Gastrocnemius medialis (tissue), 4 donors: ENCODE results near the gene RPS6KB2. TPM values are rescaled to one million over a fixed set of nuclear protein-coding genes. Genes with fewer than 3 reads are reported as not detected.
A peak's percentile ranks its signal among the peaks of the same experiment; 100 is the strongest.

Experiments used
- ATAC-seq, 2 donors: fragments of 150-250 bp; one replicate each; pipeline ENCODE4 v1.9.1; 2016
- DNase-seq, 2 donors: peaks; one replicate each; pipeline ENCODE4 v3.0.0-alpha.2; 2019
- H3K27ac ChIP-seq, 4 donors: fragments of 200-600 bp; sonication (generic); 1 replicate in 1 of 4; 2 replicates in 3 of 4; pipeline ENCODE4 v1.5.1; 2016 to 2018; ENCODE audit warnings: mild to moderate bottlenecking in 2 of 4, moderate library complexity in 1 of 4
- H3K27me3 ChIP-seq, 3 donors: fragments of 200-600 bp; sonication (generic) in 2 of 3; 1 replicate in 1 of 3; 2 replicates in 2 of 3; pipeline versions ENCODE4 v1.5.1 to v1.6.0; 2016 to 2019; ENCODE audit warnings: mild to moderate bottlenecking in 1 of 3, moderate library complexity in 1 of 3
- H3K36me3 ChIP-seq, 2 donors: fragments of 200-600 bp; sonication (generic) in 1 of 2; one replicate each; pipeline ENCODE4 v1.5.1; 2017 to 2018
- H3K4me1 ChIP-seq, 2 donors: fragments of 200-600 bp; sonication (generic) in 1 of 2; one replicate each; pipeline ENCODE4 v1.5.1; 2016 to 2017; ENCODE audit warnings: mild to moderate bottlenecking in 2 of 2
- H3K4me3 ChIP-seq, 4 donors: fragments of 200-600 bp; sonication (generic) in 3 of 4; 1 replicate in 1 of 4; 2 replicates in 3 of 4; pipeline ENCODE4 v1.5.1; 2016 to 2019; ENCODE audit warnings: mild to moderate bottlenecking in 2 of 4
- H3K9me3 ChIP-seq, 3 donors: fragments of 200-600 bp; sonication (generic) in 2 of 3; 1 replicate in 1 of 3; 2 replicates in 2 of 3; pipeline ENCODE4 v1.5.1; 2016 to 2019
- POLR2A ChIP-seq, 2 donors: fragments of 450-650 bp; IDR thresholded peaks; one replicate each; pipeline ENCODE4 v1.6.1; 2017; ENCODE audit warnings: antibody characterized with exemption in 2 of 2, mild to moderate bottlenecking in 2 of 2, moderate library complexity in 2 of 2
- in situ Hi-C, 4 donors: fragments of 200-750 bp; cut with MboI; loops; one replicate each; pipeline versions ENCODE4 v1.15.0 to v1.8.0; 2017; ENCODE audit warnings: low sequenced_read_pairs in 4 of 4
- intact Hi-C: fragments of 100-400 bp; cut with DNase I; formaldehyde crosslinking; loops from one replicate; pipeline ENCODE4 v1.15.1; 2023; ENCODE audit warnings: low total_unique reads
- total RNA-seq, 4 donors: library from RNA; depleted of rRNA; stranded (reverse); fragments of >200 nt; gene quantifications; one replicate each; pipeline versions ENCODE4 v1.1.0 to v1.2.3, GENCODE V29; 2016
- TF ChIP-seq, protein P1 (sequence below), 5 experiments: fragments of 450-650 bp in 3 of 5; fragments of 200-600 bp in 2 of 5; sonication (generic) in 2 of 5; IDR thresholded peaks in 4 of 5; conservative IDR thresholded peaks in 1 of 5; 1 replicate in 4 of 5; 2 replicates in 1 of 5; pipeline ENCODE4 v1.5.1; 2016 to 2019; ENCODE audit warnings: antibody characterized with exemption in 5 of 5, mild to moderate bottlenecking in 3 of 5, moderate library complexity in 3 of 5

RPS6KB2 gene
- total RNA-seq, 4 donors from 2014 or later, result 38.0 to 74.1 (median 39.4) TPM

DNA sequence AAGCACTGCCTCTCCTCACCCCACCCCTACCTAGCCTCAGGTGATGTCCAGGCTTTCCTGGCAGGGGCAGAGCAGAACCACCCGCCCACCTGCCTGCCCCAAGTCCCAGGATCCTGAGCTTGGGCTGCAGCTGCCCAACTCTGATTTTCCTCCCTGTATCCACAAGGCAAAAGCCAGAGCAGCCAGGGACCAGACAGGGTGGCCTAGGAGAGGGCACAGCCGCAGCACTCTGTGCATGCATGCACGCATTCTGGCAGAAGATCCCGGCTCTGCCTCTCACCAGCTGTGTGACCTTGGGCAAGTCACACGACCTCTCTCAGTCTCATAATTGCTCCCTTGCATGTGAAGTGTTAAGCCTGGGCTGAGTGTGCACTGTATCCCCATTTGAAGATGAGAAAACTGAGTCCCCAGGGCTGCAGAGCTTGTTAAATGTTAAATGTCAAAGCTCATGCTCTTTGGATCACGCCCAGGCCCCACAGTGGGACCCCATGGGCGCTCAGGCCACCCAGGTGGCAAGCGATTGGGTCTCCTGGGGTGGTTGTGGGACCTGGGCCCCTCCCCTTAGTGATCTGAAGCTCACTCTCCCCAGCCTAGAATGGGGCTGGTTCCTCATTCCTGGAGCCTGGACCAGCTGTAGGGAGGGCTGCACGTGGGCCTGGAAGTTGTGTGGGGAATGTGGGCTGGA, 15.7 kb upstream of the RPS6KB2 start:
- Histone ChIP-seq H3K36me3 (no peaks in the 10 kb centered on the region), H3K27me3 (peaks cover 17 to 31% (median 25%) of the 10 kb centered on the region in 3 donors), H3K27ac (no peak overlapping the region), H3K9me3 (no peaks in the 10 kb centered on the region), H3K4me1 (peaks cover 18 to 25% of the 10 kb centered on the region in 2 donors), H3K4me3 (no peak overlapping the region)
- intact Hi-C loops (no loop called here), in situ Hi-C loops (no loop called here)
- TF ChIP-seq, protein P1, sequence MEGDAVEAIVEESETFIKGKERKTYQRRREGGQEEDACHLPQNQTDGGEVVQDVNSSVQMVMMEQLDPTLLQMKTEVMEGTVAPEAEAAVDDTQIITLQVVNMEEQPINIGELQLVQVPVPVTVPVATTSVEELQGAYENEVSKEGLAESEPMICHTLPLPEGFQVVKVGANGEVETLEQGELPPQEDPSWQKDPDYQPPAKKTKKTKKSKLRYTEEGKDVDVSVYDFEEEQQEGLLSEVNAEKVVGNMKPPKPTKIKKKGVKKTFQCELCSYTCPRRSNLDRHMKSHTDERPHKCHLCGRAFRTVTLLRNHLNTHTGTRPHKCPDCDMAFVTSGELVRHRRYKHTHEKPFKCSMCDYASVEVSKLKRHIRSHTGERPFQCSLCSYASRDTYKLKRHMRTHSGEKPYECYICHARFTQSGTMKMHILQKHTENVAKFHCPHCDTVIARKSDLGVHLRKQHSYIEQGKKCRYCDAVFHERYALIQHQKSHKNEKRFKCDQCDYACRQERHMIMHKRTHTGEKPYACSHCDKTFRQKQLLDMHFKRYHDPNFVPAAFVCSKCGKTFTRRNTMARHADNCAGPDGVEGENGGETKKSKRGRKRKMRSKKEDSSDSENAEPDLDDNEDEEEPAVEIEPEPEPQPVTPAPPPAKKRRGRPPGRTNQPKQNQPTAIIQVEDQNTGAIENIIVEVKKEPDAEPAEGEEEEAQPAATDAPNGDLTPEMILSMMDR (IDR thresholded peaks at IDR 0.05 in 4 of 5, conservative IDR thresholded peaks at IDR 0.05 in 1 of 5), result no peak
- no peak for TF ChIP-seq POLR2A (IDR thresholded peaks at IDR 0.05)
- ATAC-seq (no peak), DNase-seq (no peak)

DNA sequence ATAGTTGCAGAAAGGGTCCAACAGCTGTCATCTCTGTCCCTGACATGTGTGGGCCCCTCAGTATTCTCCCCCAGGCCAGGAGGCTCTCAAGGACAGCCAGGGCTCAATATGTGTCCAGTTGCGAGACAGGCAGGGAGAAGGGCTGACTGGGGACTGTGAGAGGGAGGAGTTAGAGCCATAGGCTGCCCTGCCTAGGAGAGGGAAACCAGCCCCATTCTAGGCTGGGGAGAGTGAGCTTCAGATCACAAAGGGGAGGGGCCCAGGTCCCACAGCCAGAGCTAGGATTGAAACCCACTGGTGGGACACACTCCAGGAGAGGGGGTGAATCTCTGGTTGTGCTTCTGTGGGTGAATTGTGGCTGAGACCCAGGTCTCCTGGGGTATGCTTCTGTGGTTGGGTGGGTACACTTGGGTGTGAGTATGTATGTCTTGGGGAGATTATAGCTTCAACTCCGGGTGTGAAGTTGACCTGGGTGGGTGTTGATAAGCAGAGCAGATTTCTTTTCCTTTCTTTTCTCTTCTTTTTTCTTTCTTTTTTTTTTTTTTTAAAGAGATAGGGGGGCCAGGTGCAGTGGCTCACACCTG, 14.9 kb upstream of the RPS6KB2 start:
- Histone ChIP-seq H3K9me3 (no peaks in the 10 kb centered on the region), H3K27me3 (peaks cover 17 to 25% (median 22%) of the 10 kb centered on the region in 3 donors), H3K4me1 (peaks cover 24 to 32% of the 10 kb centered on the region in 2 donors), H3K4me3 (no peak overlapping the region), H3K27ac (no peak overlapping the region), H3K36me3 (no peaks in the 10 kb centered on the region)
- intact Hi-C loops (no loop called here), in situ Hi-C loops (no loop called here)
- DNase-seq (no peak), ATAC-seq (no peak)
- TF ChIP-seq POLR2A (IDR thresholded peaks at IDR 0.05), result no peak
- TF ChIP-seq, protein P1 (IDR thresholded peaks at IDR 0.05 in 4 of 5, conservative IDR thresholded peaks at IDR 0.05 in 1 of 5), result no peak

DNA sequence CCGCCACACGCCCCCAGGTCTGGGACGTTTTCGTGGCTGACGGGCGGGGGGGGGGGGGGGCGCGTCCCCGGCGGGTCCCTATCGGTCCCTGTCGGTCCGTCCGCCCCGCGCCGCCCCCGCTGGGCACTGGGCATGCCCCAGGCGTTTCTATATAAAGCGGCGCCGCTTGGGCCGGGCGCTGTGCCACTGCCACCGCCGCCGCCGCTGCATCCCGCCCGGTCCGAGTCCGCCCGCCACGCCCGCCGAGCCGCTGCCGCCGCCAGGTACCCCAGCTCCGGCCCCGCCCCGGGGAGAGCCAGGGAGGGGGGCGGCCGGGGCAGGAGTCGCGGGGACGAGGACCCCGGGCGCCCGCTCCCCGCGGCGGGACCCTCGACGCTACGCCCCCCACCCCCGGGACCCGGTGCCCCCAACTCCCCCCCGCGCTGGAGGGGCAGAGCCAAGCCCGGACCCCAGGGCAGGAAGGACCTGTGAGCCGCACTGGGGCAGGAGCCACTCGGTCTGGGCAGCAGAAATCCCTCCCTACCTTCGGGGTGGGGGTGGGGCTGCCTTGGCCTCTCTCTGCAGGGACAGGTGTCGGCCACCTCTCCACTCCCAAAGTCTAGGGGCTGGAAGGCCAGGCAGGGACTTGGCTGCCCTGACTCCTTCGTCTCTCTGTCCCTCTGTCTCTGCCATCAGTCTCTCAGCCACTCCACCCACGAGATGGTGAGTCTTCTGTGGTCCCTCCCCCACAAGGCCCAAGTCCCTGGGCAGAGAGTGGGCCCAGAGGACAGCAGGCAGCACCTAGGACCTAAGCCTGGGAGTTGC, 12.6 kb upstream of the RPS6KB2 start, which contains the start of gene CARNS1:
TSS of gene CARNS1 (plus strand) at position 178 of the 804 bp plus-strand sequence. CDS start at position 700, 522 bp downstream.
- TF ChIP-seq, protein P1 (IDR thresholded peaks at IDR 0.05 in 4 of 5, conservative IDR thresholded peaks at IDR 0.05 in 1 of 5), result no peak
- TF ChIP-seq POLR2A (IDR thresholded peaks at IDR 0.05), result no peak
- no peaks in the 10 kb centered on the region for H3K9me3 ChIP-seq
- peak within 1 kb of the TSS; percentile 78 to 97 (median 87) for H3K27ac ChIP-seq
- peaks cover 2 to 7% (median 4%) of the 10 kb centered on the region in 3 donors for H3K27me3 ChIP-seq
- in situ Hi-C loops (no loop called here), intact Hi-C loops (no loop called here)
- DNase-seq (peak in 1 of 2 donors; percentile 59), ATAC-seq (peak in 1 of 2 donors; percentile 5)
- H3K36me3 ChIP-seq, result no peaks in the 10 kb centered on the region
- H3K4me3 ChIP-seq, result peak within 1 kb of the TSS; percentile 40 to 56 (median 50)
- H3K4me1 ChIP-seq, result peaks cover 46 to 53% of the 10 kb centered on the region in 2 donors

DNA sequence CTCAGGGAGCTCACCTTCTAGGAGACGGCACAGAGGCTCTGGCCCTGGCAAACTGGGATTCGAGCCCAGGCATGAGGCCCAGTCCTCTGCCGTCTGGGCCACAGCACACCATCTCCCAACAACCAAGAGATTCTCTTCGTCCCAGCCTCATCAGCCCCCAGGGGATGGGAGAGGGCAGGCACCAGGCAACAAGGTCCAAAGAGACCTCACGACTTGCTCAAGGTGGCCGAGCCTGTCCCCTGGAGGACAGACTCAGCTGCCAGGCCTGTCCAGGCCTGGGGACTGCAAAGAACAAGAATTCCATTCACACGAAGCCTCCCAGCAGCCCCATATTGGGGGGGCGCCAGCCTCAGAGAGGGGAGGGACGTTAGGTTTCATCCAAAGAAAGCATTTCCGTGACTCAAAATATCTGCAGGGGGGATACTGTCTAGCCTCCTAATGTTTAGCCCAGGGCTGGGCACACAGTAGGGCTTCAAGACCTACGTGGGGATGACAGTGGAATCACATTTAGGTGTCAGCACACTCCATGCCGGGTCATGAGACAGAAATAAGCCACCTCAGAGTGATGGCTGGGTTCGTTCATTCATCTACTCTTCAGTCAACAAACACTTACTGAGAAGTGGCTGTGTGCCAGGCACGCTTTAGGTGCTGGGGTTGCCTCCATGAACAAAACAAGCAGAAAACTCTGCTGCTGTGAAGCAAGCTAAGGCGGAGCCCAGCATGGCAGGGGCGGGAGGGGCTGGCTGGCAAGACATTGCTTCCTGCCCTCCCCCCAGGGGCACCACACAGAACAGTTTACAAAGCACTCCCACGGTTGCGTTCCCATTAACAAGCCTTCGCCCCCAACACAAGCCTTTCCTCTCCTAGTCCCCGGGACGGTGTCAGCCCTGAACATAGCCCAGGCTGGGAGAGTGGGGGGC, 11.6 kb upstream of the RPS6KB2 start:
- ATAC-seq (no peak), DNase-seq (no peak)
- intact Hi-C loops, result no loop called here

More for the DNA sequence above, 11.6 kb upstream of the RPS6KB2 start:
- H3K27ac ChIP-seq, result peak overlapping the region; percentile 78 to 97 (median 87)
- H3K4me1 ChIP-seq, result peaks cover 46 to 57% of the 10 kb centered on the region in 2 donors
- H3K4me3 ChIP-seq, result no peak overlapping the region
- TF ChIP-seq, protein P1 (IDR thresholded peaks at IDR 0.05 in 4 of 5, conservative IDR thresholded peaks at IDR 0.05 in 1 of 5), result no peak
- TF ChIP-seq POLR2A (IDR thresholded peaks at IDR 0.05), result no peak
- H3K9me3 ChIP-seq, result no peaks in the 10 kb centered on the region
- no peaks in the 10 kb centered on the region for H3K27me3 ChIP-seq
- H3K36me3 ChIP-seq, result no peaks in the 10 kb centered on the region
- in situ Hi-C loops, result no loop called here
